OCI-LY7 (cell line): ENCODE results near the gene TYMP. TPM values are rescaled to one million over a fixed set of nuclear protein-coding genes. Genes with fewer than 3 reads are reported as not detected.
A peak's percentile ranks its signal among the peaks of the same experiment; 100 is the strongest.

Experiments used
- BruUV-seq: library from RNA; stranded (reverse); fragments of 400-500 nt; replicated peaks from 2 replicates; lab custom pipeline; 2021; lab: Mats Ljungman, UMichigan
- CTCF ChIA-PET: fragments of 300-600 bp; sonication (Branson Sonifier 250); formaldehyde crosslinking; loops from one replicate; lab custom pipeline; 2022; ENCODE audit warnings: antibody characterized with exemption; ENCODE audit not compliant: unreplicated experiment; lab: Charles Lee
- POLR2A ChIA-PET: fragments of 300-600 bp; sonication (Branson Sonifier 250); formaldehyde crosslinking; loops from one replicate; lab custom pipeline; 2022; ENCODE audit warnings: antibody characterized with exemption; lab: Charles Lee
- DNase-seq: peaks from one replicate; pipeline ENCODE4 v3.0.0-alpha.2; 2015; ENCODE audit warnings: low spot score
- H2AFZ ChIP-seq: fragments of 200-600 bp; sonication (generic), shearing (Covaris generic); 2 replicates; pipeline ENCODE4 v1.6.1; 2014; ENCODE audit warnings: mild to moderate bottlenecking, antibody characterized with exemption, low read length, moderate library complexity
- H3K27ac ChIP-seq: fragments of 200-600 bp; sonication (generic); 2 replicates; pipeline ENCODE4 v1.5.1; 2014; ENCODE audit warnings: mixed run types, low read depth, mild to moderate bottlenecking, moderate library complexity, low read length, inconsistent platforms; ENCODE audit not compliant: poor library complexity, severe bottlenecking
- H3K36me3 ChIP-seq: fragments of 200-600 bp; sonication (generic); 2 replicates; pipeline ENCODE4 v1.6.1; 2014; ENCODE audit warnings: mild to moderate bottlenecking, antibody characterized with exemption, low read length, moderate library complexity, mixed read lengths; ENCODE audit not compliant: insufficient read depth
- H3K4me1 ChIP-seq: fragments of 200-600 bp; sonication (generic); 2 replicates; pipeline ENCODE4 v1.5.1; 2014; ENCODE audit warnings: mild to moderate bottlenecking, low read length; ENCODE audit not compliant: insufficient read depth, poor library complexity, severe bottlenecking
- H3K4me2 ChIP-seq: fragments of 200-600 bp; sonication (generic); 2 replicates; pipeline ENCODE4 v1.6.1; 2014; ENCODE audit warnings: mild to moderate bottlenecking, low read length
- H3K4me3 ChIP-seq: fragments of 200-600 bp; sonication (generic); 2 replicates; pipeline ENCODE4 v1.5.1; 2014; ENCODE audit warnings: mild to moderate bottlenecking, low read depth, low read length; ENCODE audit not compliant: poor library complexity, severe bottlenecking
- H3K79me2 ChIP-seq: fragments of 200-600 bp; sonication (generic); 2 replicates; pipeline ENCODE4 v1.6.1; 2016; ENCODE audit warnings: low read depth, mild to moderate bottlenecking, low read length, moderate library complexity, mixed read lengths; ENCODE audit not compliant: insufficient read depth
- H3K9me2 ChIP-seq: fragments of 200-600 bp; sonication (generic); 2 replicates; pipeline ENCODE4 v1.6.1; 2016; ENCODE audit warnings: mild to moderate bottlenecking, low read length, mixed read lengths; ENCODE audit not compliant: insufficient read depth
- H3K9me3 ChIP-seq: fragments of 200-600 bp; sonication (generic); 2 replicates; pipeline ENCODE4 v1.6.1; 2014; ENCODE audit warnings: mild to moderate bottlenecking, mixed run types, low read length, mixed read lengths
- H4K20me1 ChIP-seq: fragments of 200-600 bp; sonication (generic); 2 replicates; pipeline ENCODE4 v1.6.1; 2014; ENCODE audit warnings: mild to moderate bottlenecking, antibody characterized with exemption, low read length, moderate library complexity, mixed read lengths; ENCODE audit not compliant: insufficient read depth
- EZH2phosphoT487 ChIP-seq: fragments of 200-600 bp; sonication (generic); IDR thresholded peaks from 2 replicates; pipeline ENCODE4 v1.6.1; 2018; ENCODE audit warnings: low read depth, borderline replicate concordance, mild to moderate bottlenecking, mixed run types, antibody characterized with exemption, low read length, moderate library complexity, mixed read lengths
- intact Hi-C: fragments of 100-400 bp; cut with micrococcal nuclease; formaldehyde crosslinking; loops from one replicate; pipeline ENCODE4 v1.10.0; 2022; ENCODE audit not compliant: unreplicated experiment
- total RNA-seq, 2 experiments: library from RNA; depleted of rRNA in 1 of 2; stranded (reverse); fragments of >200 nt in 1 of 2; shearing (Covaris generic) in 1 of 2; gene quantifications; 2 replicates each; pipeline ENCODE4 v1.2.3, GENCODE V29; 2014 to 2022
- TF ChIP-seq, protein P1 (sequence below): fragments of 200-600 bp; sonication (generic); conservative IDR thresholded peaks from 2 replicates; pipeline ENCODE4 v1.5.1; 2014; ENCODE audit warnings: mild to moderate bottlenecking, antibody characterized with exemption, low read length, moderate library complexity, mixed read lengths

Gene TYMP
- total RNA-seq, 2 experiments from 2014 or later = 3.9 to 4.0 TPM

DNA sequence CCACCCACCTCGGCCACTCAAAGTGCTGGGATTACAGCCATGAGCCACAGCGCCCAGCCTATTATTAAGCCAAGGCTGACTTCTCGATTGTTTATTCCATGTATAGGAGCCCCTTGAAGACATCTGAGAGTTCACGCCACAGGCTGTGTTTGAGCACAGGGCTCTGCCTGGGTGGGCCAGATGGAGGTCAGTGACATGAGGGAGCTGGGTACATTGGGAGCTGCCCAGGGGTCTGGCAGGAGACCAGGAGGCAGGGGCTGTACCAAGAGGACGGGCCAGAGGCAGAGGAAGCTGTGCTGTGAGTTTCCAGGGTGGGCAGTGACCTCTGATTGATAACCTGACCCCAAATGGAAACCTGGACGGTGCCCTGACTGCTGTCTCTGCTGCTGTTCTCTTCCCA, 27.7 kb downstream of the TYMP start:
- H3K9me2 ChIP-seq = no peaks in the 10 kb centered on the region
- no peak overlapping the region for H3K4me2 ChIP-seq
- intact Hi-C loops = loop anchor here (10.0 kb wide), 1 partner anchor 257 kb away; the partner anchor contains the start of gene TUBGCP6
- H3K36me3 ChIP-seq = peaks cover 20% of the 10 kb centered on the region; the same call in 1 of the 2 replicates
- no peaks in the 10 kb centered on the region for H3K9me3 ChIP-seq
- no peak for TF ChIP-seq EZH2phosphoT487
- TF ChIP-seq, protein P1, sequence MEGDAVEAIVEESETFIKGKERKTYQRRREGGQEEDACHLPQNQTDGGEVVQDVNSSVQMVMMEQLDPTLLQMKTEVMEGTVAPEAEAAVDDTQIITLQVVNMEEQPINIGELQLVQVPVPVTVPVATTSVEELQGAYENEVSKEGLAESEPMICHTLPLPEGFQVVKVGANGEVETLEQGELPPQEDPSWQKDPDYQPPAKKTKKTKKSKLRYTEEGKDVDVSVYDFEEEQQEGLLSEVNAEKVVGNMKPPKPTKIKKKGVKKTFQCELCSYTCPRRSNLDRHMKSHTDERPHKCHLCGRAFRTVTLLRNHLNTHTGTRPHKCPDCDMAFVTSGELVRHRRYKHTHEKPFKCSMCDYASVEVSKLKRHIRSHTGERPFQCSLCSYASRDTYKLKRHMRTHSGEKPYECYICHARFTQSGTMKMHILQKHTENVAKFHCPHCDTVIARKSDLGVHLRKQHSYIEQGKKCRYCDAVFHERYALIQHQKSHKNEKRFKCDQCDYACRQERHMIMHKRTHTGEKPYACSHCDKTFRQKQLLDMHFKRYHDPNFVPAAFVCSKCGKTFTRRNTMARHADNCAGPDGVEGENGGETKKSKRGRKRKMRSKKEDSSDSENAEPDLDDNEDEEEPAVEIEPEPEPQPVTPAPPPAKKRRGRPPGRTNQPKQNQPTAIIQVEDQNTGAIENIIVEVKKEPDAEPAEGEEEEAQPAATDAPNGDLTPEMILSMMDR = no peak
- DNase-seq = no peak
- CTCF ChIA-PET = no interaction called here
- POLR2A ChIA-PET = no interaction called here
- BruUV-seq = no TSS peak
- no peak overlapping the region for H3K27ac ChIP-seq
- peaks cover 22% of the 10 kb centered on the region for H3K4me1 ChIP-seq
- H4K20me1 ChIP-seq = no peaks in the 10 kb centered on the region
- H3K4me3 ChIP-seq = no peak overlapping the region
- peaks cover 3% of the 10 kb centered on the region; the same call in 1 of the 2 replicates for H3K79me2 ChIP-seq
- no peak overlapping the region for H2AFZ ChIP-seq

DNA sequence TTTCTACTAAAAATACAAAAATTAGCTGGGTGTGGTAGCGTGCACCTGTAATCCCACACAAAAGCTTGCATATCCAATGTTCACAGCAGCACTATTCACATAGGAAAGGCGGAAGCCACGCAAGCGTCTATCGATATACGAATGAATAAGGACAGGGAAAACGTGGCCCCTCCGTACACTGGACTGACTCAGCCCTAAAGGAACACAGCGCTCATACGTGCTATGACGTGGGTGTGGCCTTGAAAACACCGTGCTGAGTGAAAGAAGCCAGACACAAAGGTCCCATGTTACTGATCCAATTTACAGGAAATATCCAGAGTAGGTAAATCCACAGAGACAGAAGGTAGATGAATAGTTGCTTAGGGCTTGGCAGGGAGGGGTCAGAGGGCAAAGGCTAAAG, 29.4 kb downstream of the TYMP start:
- no TSS peak for BruUV-seq
- ChIA-PET CTCF (no interaction called here), POLR2A (interaction anchor here (0.6 to 0.7 kb wide), 2 partner anchors 12 to 35 kb away, joined by 3 to 8 read pairs; no protein-coding TSS in a partner anchor)
- Histone ChIP-seq H2AFZ (no peak overlapping the region), H3K36me3 (peaks cover 16% of the 10 kb centered on the region; the same call in 1 of the 2 replicates), H3K4me3 (no peak overlapping the region), H3K9me2 (no peaks in the 10 kb centered on the region), H3K4me2 (no peak overlapping the region), H3K4me1 (peaks cover 22% of the 10 kb centered on the region), H3K27ac (no peak overlapping the region), H4K20me1 (no peaks in the 10 kb centered on the region), H3K79me2 (no peaks in the 10 kb centered on the region), H3K9me3 (no peaks in the 10 kb centered on the region)
- intact Hi-C loops = loop anchor here (10.0 kb wide), 1 partner anchor 256 kb away; the partner anchor contains the start of gene TUBGCP6
- TF ChIP-seq, protein P1 = no peak
- TF ChIP-seq EZH2phosphoT487 = no peak
- no peak for DNase-seq

- H3K27ac ChIP-seq = no peak overlapping the region
- H3K36me3 ChIP-seq = peaks cover 5% of the 10 kb centered on the region; the same call in 1 of the 2 replicates
- TF ChIP-seq, protein P1 = peak; percentile 89
- no peak for TF ChIP-seq EZH2phosphoT487
- peak; percentile 80 for DNase-seq
- intact Hi-C loops = loop anchor here (1.0 to 2.0 kb wide), 2 partner anchors 50 to 99 kb away; no protein-coding TSS in a partner anchor
- H2AFZ ChIP-seq = peak overlapping the region; percentile 46; the same call in 1 of the 2 replicates
- CTCF ChIA-PET = interaction anchor here (0.6 to 1.4 kb wide), 3 partner anchors 25 to 164 kb away, joined by 4 to 6 read pairs (median 4); partner anchors contain the start of gene SCO2
- no peaks in the 10 kb centered on the region for H3K9me3 ChIP-seq
- H3K4me3 ChIP-seq = no peak overlapping the region
- POLR2A ChIA-PET = interaction anchor here (1.0 kb wide), 2 partner anchors 27 to 28 kb away, joined by 3 to 4 read pairs; no protein-coding TSS in a partner anchor
- H3K4me2 ChIP-seq = peak overlapping the region; percentile 9; the same call in 1 of the 2 replicates
- no peaks in the 10 kb centered on the region for H3K9me2 ChIP-seq
- H4K20me1 ChIP-seq = no peaks in the 10 kb centered on the region
- H3K79me2 ChIP-seq = no peaks in the 10 kb centered on the region
- no TSS peak for BruUV-seq
- H3K4me1 ChIP-seq = peaks cover 22% of the 10 kb centered on the region
Measured at GRCh38 chr22:50498322-50498890, 31.4 kb downstream of the TYMP start.
